ENCODE data around the gene ZMIZ1. TPM values are rescaled to one million over a fixed set of nuclear protein-coding genes. Genes with fewer than 3 reads are reported as not detected.

The ZMIZ1 gene
- total RNA-seq, 1 donor from 2014 or later, result 67.6 TPM

GRCh38 chr10:79156334-79157274, 87.8 kb downstream of the ZMIZ1 start:
- Mint-ChIP-seq H3K36me3 (ENCODE audit: low read depth) (no peaks in the 10 kb centered on the region), H3K9me3 (no peaks in the 10 kb centered on the region), H3K27me3 (ENCODE audit: insufficient read depth) (peaks cover 1% of the 10 kb centered on the region), H3K4me3 (no peak overlapping the region), H3K27ac (no peak overlapping the region), H3K4me1 (ENCODE audit: low read depth) (no peaks in the 10 kb centered on the region)
- no peak for DNase-seq (ENCODE audit: low spot score)
- intact Hi-C loops (cut with micrococcal nuclease), result no loop called here

- Mint-ChIP-seq H3K36me3 (ENCODE audit: low read depth) (no peaks in the 10 kb centered on the region), H3K27me3 (ENCODE audit: insufficient read depth) (peaks cover 1% of the 10 kb centered on the region), H3K4me3 (no peak overlapping the region), H3K9me3 (no peaks in the 10 kb centered on the region), H3K27ac (no peak overlapping the region), H3K4me1 (ENCODE audit: low read depth) (no peaks in the 10 kb centered on the region)
- DNase-seq (ENCODE audit: low spot score), result no peak
- intact Hi-C loops (cut with micrococcal nuclease), result no loop called here
These were observed 89.2 kb downstream of the ZMIZ1 start for GRCh38 chr10:79158004-79158340.

- Mint-ChIP-seq H3K4me3 (no peak overlapping the region), H3K9me3 (no peaks in the 10 kb centered on the region), H3K27ac (no peak overlapping the region), H3K27me3 (ENCODE audit: insufficient read depth) (peaks cover 1% of the 10 kb centered on the region), H3K36me3 (ENCODE audit: low read depth) (no peaks in the 10 kb centered on the region), H3K4me1 (ENCODE audit: low read depth) (no peaks in the 10 kb centered on the region)
- no peak for DNase-seq (ENCODE audit: low spot score)
- intact Hi-C loops (cut with micrococcal nuclease), result no loop called here
These were observed 89.8 kb downstream of the ZMIZ1 start for GRCh38 chr10:79158402-79159097.

- Mint-ChIP-seq H3K27ac (no peak overlapping the region), H3K36me3 (ENCODE audit: low read depth) (no peaks in the 10 kb centered on the region), H3K4me1 (ENCODE audit: low read depth) (no peaks in the 10 kb centered on the region), H3K9me3 (no peaks in the 10 kb centered on the region), H3K27me3 (ENCODE audit: insufficient read depth) (peaks cover 1% of the 10 kb centered on the region), H3K4me3 (no peak overlapping the region)
- DNase-seq (ENCODE audit: low spot score), result no peak
- intact Hi-C loops (cut with micrococcal nuclease), result no loop called here
These were observed 90.4 kb downstream of the ZMIZ1 start for GRCh38 chr10:79159141-79159651.

- no peak overlapping the region for H3K4me3 Mint-ChIP-seq
- intact Hi-C loops (cut with micrococcal nuclease), result no loop called here
- H3K27me3 Mint-ChIP-seq (ENCODE audit: insufficient read depth), result peaks cover 1% of the 10 kb centered on the region
- H3K36me3 Mint-ChIP-seq (ENCODE audit: low read depth), result no peaks in the 10 kb centered on the region
- no peak overlapping the region for H3K27ac Mint-ChIP-seq
- no peaks in the 10 kb centered on the region for H3K9me3 Mint-ChIP-seq
- DNase-seq (ENCODE audit: low spot score), result no peak
- H3K4me1 Mint-ChIP-seq (ENCODE audit: low read depth), result no peaks in the 10 kb centered on the region
These were observed 91.0 kb downstream of the ZMIZ1 start for GRCh38 chr10:79159785-79160184.

- H3K4me1 Mint-ChIP-seq (ENCODE audit: low read depth), result no peaks in the 10 kb centered on the region
- H3K27ac Mint-ChIP-seq, result no peak overlapping the region
- no peak for DNase-seq (ENCODE audit: low spot score)
- H3K27me3 Mint-ChIP-seq (ENCODE audit: insufficient read depth), result peaks cover 1% of the 10 kb centered on the region
- H3K4me3 Mint-ChIP-seq, result no peak overlapping the region
- no peaks in the 10 kb centered on the region for H3K9me3 Mint-ChIP-seq
- no peaks in the 10 kb centered on the region for H3K36me3 Mint-ChIP-seq (ENCODE audit: low read depth)
- intact Hi-C loops (cut with micrococcal nuclease), result no loop called here
These were observed 91.4 kb downstream of the ZMIZ1 start for GRCh38 chr10:79160191-79160590.

GRCh38 chr10:79161557-79161956, 92.8 kb downstream of the ZMIZ1 start:
- Mint-ChIP-seq H3K36me3 (ENCODE audit: low read depth) (no peaks in the 10 kb centered on the region), H3K9me3 (no peaks in the 10 kb centered on the region), H3K4me3 (no peak overlapping the region), H3K27me3 (ENCODE audit: insufficient read depth) (peaks cover 2% of the 10 kb centered on the region), H3K4me1 (ENCODE audit: low read depth) (no peaks in the 10 kb centered on the region), H3K27ac (no peak overlapping the region)
- DNase-seq (ENCODE audit: low spot score), result no peak
- intact Hi-C loops (cut with micrococcal nuclease), result no loop called here

GRCh38 chr10:79162022-79162421, 93.3 kb downstream of the ZMIZ1 start:
- no peaks in the 10 kb centered on the region for H3K4me1 Mint-ChIP-seq (ENCODE audit: low read depth)
- DNase-seq (ENCODE audit: low spot score), result no peak
- H3K27ac Mint-ChIP-seq, result no peak overlapping the region
- no peaks in the 10 kb centered on the region for H3K9me3 Mint-ChIP-seq
- H3K27me3 Mint-ChIP-seq (ENCODE audit: insufficient read depth), result peaks cover 2% of the 10 kb centered on the region
- intact Hi-C loops (cut with micrococcal nuclease), result no loop called here
- no peak overlapping the region for H3K4me3 Mint-ChIP-seq
- no peaks in the 10 kb centered on the region for H3K36me3 Mint-ChIP-seq (ENCODE audit: low read depth)

GRCh38 chr10:79162861-79163665, 94.3 kb downstream of the ZMIZ1 start:
- Mint-ChIP-seq H3K36me3 (ENCODE audit: low read depth) (no peaks in the 10 kb centered on the region), H3K4me1 (ENCODE audit: low read depth) (no peaks in the 10 kb centered on the region), H3K27me3 (ENCODE audit: insufficient read depth) (peaks cover 2% of the 10 kb centered on the region), H3K27ac (no peak overlapping the region), H3K9me3 (no peaks in the 10 kb centered on the region), H3K4me3 (no peak overlapping the region)
- no peak for DNase-seq (ENCODE audit: low spot score)
- intact Hi-C loops (cut with micrococcal nuclease), result no loop called here

- Mint-ChIP-seq H3K9me3 (no peaks in the 10 kb centered on the region), H3K4me3 (no peak overlapping the region), H3K36me3 (ENCODE audit: low read depth) (no peaks in the 10 kb centered on the region), H3K4me1 (ENCODE audit: low read depth) (no peaks in the 10 kb centered on the region), H3K27me3 (ENCODE audit: insufficient read depth) (peaks cover 2% of the 10 kb centered on the region), H3K27ac (no peak overlapping the region)
- intact Hi-C loops (cut with micrococcal nuclease), result no loop called here
- DNase-seq (ENCODE audit: low spot score), result no peak
These were observed 94.9 kb downstream of the ZMIZ1 start for GRCh38 chr10:79163666-79163975.

GRCh38 chr10:79164075-79164474, 95.3 kb downstream of the ZMIZ1 start:
- Mint-ChIP-seq H3K36me3 (ENCODE audit: low read depth) (no peaks in the 10 kb centered on the region), H3K27me3 (ENCODE audit: insufficient read depth) (peaks cover 2% of the 10 kb centered on the region), H3K4me1 (ENCODE audit: low read depth) (no peaks in the 10 kb centered on the region), H3K9me3 (no peaks in the 10 kb centered on the region), H3K4me3 (no peak overlapping the region), H3K27ac (no peak overlapping the region)
- no peak for DNase-seq (ENCODE audit: low spot score)
- intact Hi-C loops (cut with micrococcal nuclease), result no loop called here

- Mint-ChIP-seq H3K9me3 (no peaks in the 10 kb centered on the region), H3K27ac (no peak overlapping the region), H3K4me3 (no peak overlapping the region), H3K27me3 (ENCODE audit: insufficient read depth) (peaks cover 2% of the 10 kb centered on the region), H3K4me1 (ENCODE audit: low read depth) (no peaks in the 10 kb centered on the region), H3K36me3 (ENCODE audit: low read depth) (no peaks in the 10 kb centered on the region)
- DNase-seq (ENCODE audit: low spot score), result no peak
- intact Hi-C loops (cut with micrococcal nuclease), result no loop called here
These were observed 96.5 kb downstream of the ZMIZ1 start for GRCh38 chr10:79165070-79165778.
